Measurements from ENCODE around the gene ZNF689.

DNA sequence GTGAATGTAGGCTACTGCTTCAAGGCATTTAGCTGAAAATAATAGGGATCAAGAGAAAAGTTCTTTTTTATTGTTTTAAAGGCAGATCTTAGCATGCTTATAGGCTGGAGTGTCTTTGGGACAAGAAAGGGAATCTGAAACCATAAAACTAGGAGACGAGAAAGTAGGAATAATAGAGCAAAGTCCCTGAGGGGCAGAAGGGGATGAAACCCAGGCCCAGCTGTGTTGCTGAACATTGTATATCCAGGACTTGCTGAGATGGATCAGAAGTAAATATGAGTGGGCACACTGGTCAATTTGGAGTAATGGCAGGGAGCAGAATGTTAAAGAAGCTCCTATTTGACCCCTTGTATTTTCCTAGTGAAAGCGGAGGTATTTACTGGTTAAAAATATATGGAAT, 9.3 kb downstream of the ZNF689 start:
- TF ChIP-seq, protein P1, sequence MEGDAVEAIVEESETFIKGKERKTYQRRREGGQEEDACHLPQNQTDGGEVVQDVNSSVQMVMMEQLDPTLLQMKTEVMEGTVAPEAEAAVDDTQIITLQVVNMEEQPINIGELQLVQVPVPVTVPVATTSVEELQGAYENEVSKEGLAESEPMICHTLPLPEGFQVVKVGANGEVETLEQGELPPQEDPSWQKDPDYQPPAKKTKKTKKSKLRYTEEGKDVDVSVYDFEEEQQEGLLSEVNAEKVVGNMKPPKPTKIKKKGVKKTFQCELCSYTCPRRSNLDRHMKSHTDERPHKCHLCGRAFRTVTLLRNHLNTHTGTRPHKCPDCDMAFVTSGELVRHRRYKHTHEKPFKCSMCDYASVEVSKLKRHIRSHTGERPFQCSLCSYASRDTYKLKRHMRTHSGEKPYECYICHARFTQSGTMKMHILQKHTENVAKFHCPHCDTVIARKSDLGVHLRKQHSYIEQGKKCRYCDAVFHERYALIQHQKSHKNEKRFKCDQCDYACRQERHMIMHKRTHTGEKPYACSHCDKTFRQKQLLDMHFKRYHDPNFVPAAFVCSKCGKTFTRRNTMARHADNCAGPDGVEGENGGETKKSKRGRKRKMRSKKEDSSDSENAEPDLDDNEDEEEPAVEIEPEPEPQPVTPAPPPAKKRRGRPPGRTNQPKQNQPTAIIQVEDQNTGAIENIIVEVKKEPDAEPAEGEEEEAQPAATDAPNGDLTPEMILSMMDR (conservative IDR thresholded peaks at IDR 0.05 in 1 of 2, IDR thresholded peaks at IDR 0.05 in 1 of 2; ENCODE audit: low read depth in 1 of 2, low read length in 2 of 2) = no peak
- no peak for TF ChIP-seq EZH2 (IDR thresholded peaks at IDR 0.05; ENCODE audit: low read length, missing control alignments)

Data from fibroblast of lung (primary cell).